ENCODE results near the gene NOL6. TPM values are rescaled to one million over a fixed set of nuclear protein-coding genes. Genes with fewer than 3 reads are reported as not detected.

Gene NOL6
- total RNA-seq, 1 donor from 2014 or later: 14.6 TPM

GRCh38 chr9:33437205-33437604, 36.5 kb downstream of the NOL6 start:
- Histone ChIP-seq H3K4me1 (ENCODE audit: control insufficient read depth in 3 of 3, insufficient read depth in 3 of 3, low read length in 3 of 3) (peaks cover 0 to 12% (median 0%) of the 10 kb centered on the region in 3 donors), H3K27me3 (ENCODE audit: control insufficient read depth in 3 of 3, insufficient read depth in 3 of 3, low read length in 3 of 3) (peaks cover 0 to 24% (median 11%) of the 10 kb centered on the region in 3 donors), H3K27ac (ENCODE audit: low read depth, low read length) (no peak overlapping the region), H3K4me3 (ENCODE audit: low read length in 3 of 3) (no peak overlapping the region), H3K9ac (ENCODE audit: low read depth in 1 of 3, low read length in 3 of 3) (no peak overlapping the region), H3K36me3 (ENCODE audit: control insufficient read depth in 3 of 3, insufficient read depth in 3 of 3, low read length in 3 of 3) (no peaks in the 10 kb centered on the region), H3K9me3 (ENCODE audit: control insufficient read depth in 3 of 3, low read length in 3 of 3) (no peaks in the 10 kb centered on the region)

DNA sequence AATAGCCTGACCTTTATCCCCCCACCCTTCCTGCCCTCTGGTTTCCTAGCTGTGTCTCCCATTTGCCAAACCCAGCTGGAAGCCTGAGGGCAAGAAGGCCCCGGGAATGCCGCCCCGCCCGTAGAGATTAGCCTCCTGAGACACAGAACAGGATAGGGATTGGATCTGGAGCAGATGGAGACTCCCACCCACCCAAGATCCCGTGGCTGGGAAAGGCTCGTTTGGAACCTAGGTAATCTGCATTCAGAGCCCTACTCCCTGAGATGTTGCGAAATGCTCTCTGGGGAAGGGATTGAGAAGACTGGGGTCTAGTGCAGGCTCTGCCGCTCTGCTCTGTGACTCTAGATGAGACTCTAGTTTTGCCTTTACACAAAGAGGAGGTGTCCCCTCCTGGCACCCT, 37.3 kb downstream of the NOL6 start:
- Histone ChIP-seq H3K4me1 (ENCODE audit: control insufficient read depth in 3 of 3, insufficient read depth in 3 of 3, low read length in 3 of 3) (peaks cover 0 to 17% (median 0%) of the 10 kb centered on the region in 3 donors), H3K27ac (ENCODE audit: low read depth, low read length) (no peak overlapping the region), H3K4me3 (ENCODE audit: low read length in 3 of 3) (no peak overlapping the region), H3K9ac (ENCODE audit: low read depth in 1 of 3, low read length in 3 of 3) (no peak overlapping the region), H3K27me3 (ENCODE audit: control insufficient read depth in 3 of 3, insufficient read depth in 3 of 3, low read length in 3 of 3) (peaks cover 0 to 24% (median 11%) of the 10 kb centered on the region in 3 donors), H3K9me3 (ENCODE audit: control insufficient read depth in 3 of 3, low read length in 3 of 3) (no peaks in the 10 kb centered on the region), H3K36me3 (ENCODE audit: control insufficient read depth in 3 of 3, insufficient read depth in 3 of 3, low read length in 3 of 3) (no peaks in the 10 kb centered on the region)

- Histone ChIP-seq H3K36me3 (ENCODE audit: control insufficient read depth in 3 of 3, insufficient read depth in 3 of 3, low read length in 3 of 3) (no peaks in the 10 kb centered on the region), H3K27ac (ENCODE audit: low read depth, low read length) (no peak overlapping the region), H3K4me1 (ENCODE audit: control insufficient read depth in 3 of 3, insufficient read depth in 3 of 3, low read length in 3 of 3) (peaks cover 0 to 17% (median 4%) of the 10 kb centered on the region in 3 donors), H3K9me3 (ENCODE audit: control insufficient read depth in 3 of 3, low read length in 3 of 3) (no peaks in the 10 kb centered on the region), H3K4me3 (ENCODE audit: low read length in 3 of 3) (no peak overlapping the region), H3K27me3 (ENCODE audit: control insufficient read depth in 3 of 3, insufficient read depth in 3 of 3, low read length in 3 of 3) (peaks cover 0 to 24% (median 11%) of the 10 kb centered on the region in 3 donors), H3K9ac (ENCODE audit: low read depth in 1 of 3, low read length in 3 of 3) (no peak overlapping the region)
Measured at GRCh38 chr9:33435821-33436277, 37.9 kb downstream of the NOL6 start.

DNA sequence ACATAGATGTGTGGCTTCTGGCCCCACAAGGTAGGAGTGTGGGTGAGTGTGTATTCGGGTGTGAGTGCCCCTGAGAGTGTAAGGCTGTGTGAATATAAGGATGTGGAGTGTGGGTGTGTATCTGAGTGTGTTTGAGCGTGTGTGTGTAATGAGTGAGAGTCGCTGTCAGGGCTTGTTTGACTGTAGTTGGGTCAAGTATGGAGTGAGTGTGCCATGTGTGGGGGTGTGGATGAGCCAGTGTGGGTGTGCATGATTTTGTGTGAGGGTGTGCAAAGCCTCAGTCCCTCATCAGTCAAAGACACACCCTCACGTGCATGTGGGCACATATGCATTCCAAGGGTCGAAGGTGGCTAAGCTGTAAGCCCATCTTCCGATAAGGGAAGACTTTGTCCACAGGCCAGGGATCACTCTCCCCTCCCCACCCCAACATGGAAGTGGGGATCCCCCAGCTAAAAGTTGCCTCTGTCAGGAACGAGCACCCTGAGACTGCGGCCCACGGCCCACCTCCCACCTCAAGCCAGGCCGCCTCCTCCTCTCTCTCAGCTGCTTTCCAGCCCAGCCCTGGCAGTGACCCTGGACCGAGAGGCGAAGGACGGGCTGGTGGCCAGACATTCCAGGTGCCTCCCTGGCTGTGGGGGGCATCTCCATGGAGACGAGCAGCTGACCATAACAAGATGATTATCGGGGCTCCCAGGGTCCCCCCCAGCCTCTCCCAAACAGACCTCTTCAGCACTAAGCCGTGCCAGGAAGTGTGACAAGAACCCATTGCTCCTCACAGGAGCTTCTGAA, 39.2 kb downstream of the NOL6 start:
- H3K27me3 ChIP-seq (ENCODE audit: control insufficient read depth in 3 of 3, insufficient read depth in 3 of 3, low read length in 3 of 3): peaks cover 0 to 24% (median 11%) of the 10 kb centered on the region in 3 donors
- no peak overlapping the region for H3K27ac ChIP-seq (ENCODE audit: low read depth, low read length)
- no peak overlapping the region for H3K9ac ChIP-seq (ENCODE audit: low read depth in 1 of 3, low read length in 3 of 3)
- H3K9me3 ChIP-seq (ENCODE audit: control insufficient read depth in 3 of 3, low read length in 3 of 3): no peaks in the 10 kb centered on the region
- no peaks in the 10 kb centered on the region for H3K36me3 ChIP-seq (ENCODE audit: control insufficient read depth in 3 of 3, insufficient read depth in 3 of 3, low read length in 3 of 3)
- H3K4me1 ChIP-seq (ENCODE audit: control insufficient read depth in 3 of 3, insufficient read depth in 3 of 3, low read length in 3 of 3): peaks cover 0 to 16% (median 6%) of the 10 kb centered on the region in 3 donors
- H3K4me3 ChIP-seq (ENCODE audit: low read length in 3 of 3): no peak overlapping the region

DNA sequence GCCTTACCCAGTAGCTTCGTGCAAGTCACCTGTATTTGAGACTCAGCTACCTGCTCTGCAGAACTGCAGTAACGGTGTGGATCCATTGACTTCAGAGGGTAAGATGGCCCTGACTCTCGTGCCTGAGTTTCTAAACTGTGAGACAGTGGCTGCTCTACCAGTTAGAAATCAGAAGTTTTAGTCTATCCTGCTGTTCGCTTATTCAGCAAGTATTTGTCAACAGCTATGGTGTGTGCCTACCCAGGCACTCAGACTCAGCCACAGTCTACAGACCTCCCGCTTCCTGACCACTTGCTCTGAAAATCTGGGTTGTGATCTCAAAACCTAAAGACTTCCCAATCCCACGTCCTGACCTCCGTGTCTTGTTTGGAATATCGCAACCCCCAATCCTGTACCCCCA, 39.9 kb downstream of the NOL6 start:
- Histone ChIP-seq H3K27ac (ENCODE audit: low read depth, low read length) (no peak overlapping the region), H3K36me3 (ENCODE audit: control insufficient read depth in 3 of 3, insufficient read depth in 3 of 3, low read length in 3 of 3) (no peaks in the 10 kb centered on the region), H3K27me3 (ENCODE audit: control insufficient read depth in 3 of 3, insufficient read depth in 3 of 3, low read length in 3 of 3) (peaks cover 0 to 22% (median 11%) of the 10 kb centered on the region in 3 donors), H3K4me1 (ENCODE audit: control insufficient read depth in 3 of 3, insufficient read depth in 3 of 3, low read length in 3 of 3) (peaks cover 0 to 12% (median 6%) of the 10 kb centered on the region in 3 donors), H3K4me3 (ENCODE audit: low read length in 3 of 3) (no peak overlapping the region), H3K9ac (ENCODE audit: low read depth in 1 of 3, low read length in 3 of 3) (no peak overlapping the region), H3K9me3 (ENCODE audit: control insufficient read depth in 3 of 3, low read length in 3 of 3) (no peaks in the 10 kb centered on the region)

DNA sequence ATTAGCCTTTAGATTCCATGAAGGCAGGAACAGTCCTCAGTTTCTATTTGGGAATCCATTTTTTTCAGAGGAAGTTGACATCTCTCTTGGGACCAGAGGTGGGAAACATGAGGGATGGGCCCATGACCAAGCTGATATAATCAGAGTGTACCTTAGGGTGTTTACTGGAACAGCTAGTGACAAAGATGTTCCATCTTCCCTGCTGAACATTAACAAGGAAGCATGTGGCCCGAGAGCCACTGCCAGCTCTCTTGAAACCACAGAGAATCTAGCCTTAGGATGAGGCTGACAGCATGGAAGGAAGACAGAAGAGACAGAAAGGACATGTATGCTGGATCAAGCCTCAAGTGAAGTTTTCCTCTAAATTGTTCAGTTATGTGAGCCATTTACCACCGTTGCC, 42.3 kb downstream of the NOL6 start:
- Histone ChIP-seq H3K9me3 (ENCODE audit: control insufficient read depth in 3 of 3, low read length in 3 of 3) (no peaks in the 10 kb centered on the region), H3K27ac (ENCODE audit: low read depth, low read length) (no peak overlapping the region), H3K4me1 (ENCODE audit: control insufficient read depth in 3 of 3, insufficient read depth in 3 of 3, low read length in 3 of 3) (peaks cover 0 to 6% (median 6%) of the 10 kb centered on the region in 3 donors), H3K27me3 (ENCODE audit: control insufficient read depth in 3 of 3, insufficient read depth in 3 of 3, low read length in 3 of 3) (peaks cover 0 to 21% (median 11%) of the 10 kb centered on the region in 3 donors), H3K36me3 (ENCODE audit: control insufficient read depth in 3 of 3, insufficient read depth in 3 of 3, low read length in 3 of 3) (no peaks in the 10 kb centered on the region), H3K9ac (ENCODE audit: low read depth in 1 of 3, low read length in 3 of 3) (no peak overlapping the region), H3K4me3 (ENCODE audit: low read length in 3 of 3) (no peak overlapping the region)

GRCh38 chr9:33430942-33431341, 42.8 kb downstream of the NOL6 start:
- H3K27me3 ChIP-seq (ENCODE audit: control insufficient read depth in 3 of 3, insufficient read depth in 3 of 3, low read length in 3 of 3): peaks cover 0 to 18% (median 11%) of the 10 kb centered on the region in 3 donors
- no peak overlapping the region for H3K4me3 ChIP-seq (ENCODE audit: low read length in 3 of 3)
- peaks cover 0 to 6% (median 5%) of the 10 kb centered on the region in 3 donors for H3K4me1 ChIP-seq (ENCODE audit: control insufficient read depth in 3 of 3, insufficient read depth in 3 of 3, low read length in 3 of 3)
- H3K27ac ChIP-seq (ENCODE audit: low read depth, low read length): no peak overlapping the region
- no peak overlapping the region for H3K9ac ChIP-seq (ENCODE audit: low read depth in 1 of 3, low read length in 3 of 3)
- H3K36me3 ChIP-seq (ENCODE audit: control insufficient read depth in 3 of 3, insufficient read depth in 3 of 3, low read length in 3 of 3): no peaks in the 10 kb centered on the region
- H3K9me3 ChIP-seq (ENCODE audit: control insufficient read depth in 3 of 3, low read length in 3 of 3): no peaks in the 10 kb centered on the region

DNA sequence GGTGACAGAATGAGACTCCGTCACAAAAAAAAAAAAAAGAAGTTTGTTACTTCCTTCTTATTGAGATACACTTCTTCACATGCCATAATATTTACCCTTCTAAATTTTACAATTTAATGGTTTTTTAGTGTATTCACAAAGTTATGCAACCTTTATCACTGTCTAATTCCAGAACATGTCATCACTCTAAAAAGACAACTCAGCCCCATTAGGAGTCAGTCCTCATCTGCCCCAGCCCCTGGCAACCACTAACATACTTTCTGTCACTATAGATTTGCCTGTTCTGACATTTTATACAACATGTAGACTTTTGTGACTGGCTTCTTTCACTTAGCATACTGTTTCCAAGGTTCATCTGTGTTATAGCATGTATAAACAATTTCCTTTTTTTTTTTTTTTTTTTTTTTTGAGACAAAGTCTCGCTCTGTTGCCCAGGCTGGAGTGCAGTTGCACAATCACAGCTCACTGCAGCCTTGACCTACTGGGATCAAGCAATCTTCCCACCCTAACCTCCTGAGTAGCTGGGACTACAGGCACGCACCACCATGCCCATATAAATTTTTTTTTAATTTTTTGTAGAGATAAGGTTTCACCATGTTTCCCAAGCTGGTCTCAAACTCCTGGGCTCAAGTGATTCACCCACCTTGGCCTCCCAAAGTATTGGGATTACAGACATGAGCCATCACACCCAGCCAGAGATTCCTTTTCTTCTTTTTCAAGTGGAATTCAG, 44.3 kb downstream of the NOL6 start:
- H3K4me3 ChIP-seq (ENCODE audit: low read length in 3 of 3): no peak overlapping the region
- H3K4me1 ChIP-seq (ENCODE audit: control insufficient read depth in 3 of 3, insufficient read depth in 3 of 3, low read length in 3 of 3): peaks cover 0 to 6% (median 5%) of the 10 kb centered on the region in 3 donors
- H3K9me3 ChIP-seq (ENCODE audit: control insufficient read depth in 3 of 3, low read length in 3 of 3): no peaks in the 10 kb centered on the region
- no peak overlapping the region for H3K27ac ChIP-seq (ENCODE audit: low read depth, low read length)
- H3K27me3 ChIP-seq (ENCODE audit: control insufficient read depth in 3 of 3, insufficient read depth in 3 of 3, low read length in 3 of 3): peaks cover 0 to 4% (median 1%) of the 10 kb centered on the region in 3 donors
- no peaks in the 10 kb centered on the region for H3K36me3 ChIP-seq (ENCODE audit: control insufficient read depth in 3 of 3, insufficient read depth in 3 of 3, low read length in 3 of 3)
- no peak overlapping the region for H3K9ac ChIP-seq (ENCODE audit: low read depth in 1 of 3, low read length in 3 of 3)

- Histone ChIP-seq H3K4me3 (ENCODE audit: low read length in 3 of 3) (no peak overlapping the region), H3K27ac (ENCODE audit: low read depth, low read length) (no peak overlapping the region), H3K27me3 (ENCODE audit: control insufficient read depth in 3 of 3, insufficient read depth in 3 of 3, low read length in 3 of 3) (no peaks in the 10 kb centered on the region), H3K36me3 (ENCODE audit: control insufficient read depth in 3 of 3, insufficient read depth in 3 of 3, low read length in 3 of 3) (no peaks in the 10 kb centered on the region), H3K4me1 (ENCODE audit: control insufficient read depth in 3 of 3, insufficient read depth in 3 of 3, low read length in 3 of 3) (peaks cover 0 to 6% (median 5%) of the 10 kb centered on the region in 3 donors), H3K9me3 (ENCODE audit: control insufficient read depth in 3 of 3, low read length in 3 of 3) (no peaks in the 10 kb centered on the region), H3K9ac (ENCODE audit: low read depth in 1 of 3, low read length in 3 of 3) (no peak overlapping the region)
Measured at GRCh38 chr9:33426843-33427293, 46.9 kb downstream of the NOL6 start.

GRCh38 chr9:33425128-33425533, 48.6 kb downstream of the NOL6 start:
- no peak overlapping the region for H3K27ac ChIP-seq (ENCODE audit: low read depth, low read length)
- H3K9me3 ChIP-seq (ENCODE audit: control insufficient read depth in 3 of 3, low read length in 3 of 3): no peaks in the 10 kb centered on the region
- H3K4me3 ChIP-seq (ENCODE audit: low read length in 3 of 3): no peak overlapping the region
- H3K27me3 ChIP-seq (ENCODE audit: control insufficient read depth in 3 of 3, insufficient read depth in 3 of 3, low read length in 3 of 3): no peaks in the 10 kb centered on the region
- H3K4me1 ChIP-seq (ENCODE audit: control insufficient read depth in 3 of 3, insufficient read depth in 3 of 3, low read length in 3 of 3): no peaks in the 10 kb centered on the region
- H3K9ac ChIP-seq (ENCODE audit: low read depth in 1 of 3, low read length in 3 of 3): no peak overlapping the region
- H3K36me3 ChIP-seq (ENCODE audit: control insufficient read depth in 3 of 3, insufficient read depth in 3 of 3, low read length in 3 of 3): no peaks in the 10 kb centered on the region

Measured in skeletal muscle tissue (tissue), 4 donors.